Measurements from ENCODE around the gene CRYBG1. TPM values are rescaled to one million over a fixed set of nuclear protein-coding genes. Genes with fewer than 3 reads are reported as not detected.
A peak's percentile ranks its signal among the peaks of the same experiment; 100 is the strongest.

CRYBG1 gene
- total RNA-seq, 1 donor: 11.9 TPM

DNA sequence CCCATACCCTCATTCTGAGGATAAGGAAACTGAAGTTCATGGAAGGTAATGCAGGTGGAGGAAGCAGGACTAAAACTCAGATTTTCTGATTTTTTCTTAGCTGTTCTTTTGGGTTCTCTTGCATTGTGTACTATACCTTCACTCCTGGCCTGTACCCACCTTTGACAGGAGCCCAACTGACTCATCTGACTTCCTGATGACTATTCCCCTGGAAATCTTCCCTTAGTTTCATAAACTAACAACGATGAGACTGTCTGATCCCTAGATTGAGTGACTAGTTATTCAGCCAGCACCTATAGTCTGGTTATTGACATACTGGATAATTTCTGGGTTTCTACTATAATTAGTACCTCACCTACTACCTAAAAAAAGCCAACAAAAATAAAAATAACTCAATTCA, 10.1 kb downstream of the CRYBG1 start:
- Histone ChIP-seq H3K4me3 (ENCODE audit: insufficient read depth, low read length) (no peak overlapping the region), H3K27me3 (ENCODE audit: insufficient read depth, low read length) (peaks cover 31% of the 10 kb centered on the region), H2AFZ (ENCODE audit: low read length) (no peak overlapping the region), H3K4me2 (ENCODE audit: insufficient read depth, low read length) (no peak overlapping the region), H3K9me3 (ENCODE audit: low read depth, low read length) (no peaks in the 10 kb centered on the region), H3K36me3 (ENCODE audit: insufficient read depth, low read length) (no peaks in the 10 kb centered on the region), H3K4me1 (ENCODE audit: insufficient read depth, low read length) (no peaks in the 10 kb centered on the region), H4K20me1 (ENCODE audit: insufficient read depth, low read length) (no peaks in the 10 kb centered on the region), H3K79me2 (ENCODE audit: insufficient read depth, low read length) (no peaks in the 10 kb centered on the region), H3K27ac (ENCODE audit: low read depth, low read length) (no peak overlapping the region)
- TF ChIP-seq, protein P1, sequence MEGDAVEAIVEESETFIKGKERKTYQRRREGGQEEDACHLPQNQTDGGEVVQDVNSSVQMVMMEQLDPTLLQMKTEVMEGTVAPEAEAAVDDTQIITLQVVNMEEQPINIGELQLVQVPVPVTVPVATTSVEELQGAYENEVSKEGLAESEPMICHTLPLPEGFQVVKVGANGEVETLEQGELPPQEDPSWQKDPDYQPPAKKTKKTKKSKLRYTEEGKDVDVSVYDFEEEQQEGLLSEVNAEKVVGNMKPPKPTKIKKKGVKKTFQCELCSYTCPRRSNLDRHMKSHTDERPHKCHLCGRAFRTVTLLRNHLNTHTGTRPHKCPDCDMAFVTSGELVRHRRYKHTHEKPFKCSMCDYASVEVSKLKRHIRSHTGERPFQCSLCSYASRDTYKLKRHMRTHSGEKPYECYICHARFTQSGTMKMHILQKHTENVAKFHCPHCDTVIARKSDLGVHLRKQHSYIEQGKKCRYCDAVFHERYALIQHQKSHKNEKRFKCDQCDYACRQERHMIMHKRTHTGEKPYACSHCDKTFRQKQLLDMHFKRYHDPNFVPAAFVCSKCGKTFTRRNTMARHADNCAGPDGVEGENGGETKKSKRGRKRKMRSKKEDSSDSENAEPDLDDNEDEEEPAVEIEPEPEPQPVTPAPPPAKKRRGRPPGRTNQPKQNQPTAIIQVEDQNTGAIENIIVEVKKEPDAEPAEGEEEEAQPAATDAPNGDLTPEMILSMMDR (IDR thresholded peaks at IDR 0.05; ENCODE audit: extremely low read depth, low read depth, low read length): no peak
- no peak for DNase-seq (ENCODE audit: insufficient read length, low spot score, missing footprints)

DNA sequence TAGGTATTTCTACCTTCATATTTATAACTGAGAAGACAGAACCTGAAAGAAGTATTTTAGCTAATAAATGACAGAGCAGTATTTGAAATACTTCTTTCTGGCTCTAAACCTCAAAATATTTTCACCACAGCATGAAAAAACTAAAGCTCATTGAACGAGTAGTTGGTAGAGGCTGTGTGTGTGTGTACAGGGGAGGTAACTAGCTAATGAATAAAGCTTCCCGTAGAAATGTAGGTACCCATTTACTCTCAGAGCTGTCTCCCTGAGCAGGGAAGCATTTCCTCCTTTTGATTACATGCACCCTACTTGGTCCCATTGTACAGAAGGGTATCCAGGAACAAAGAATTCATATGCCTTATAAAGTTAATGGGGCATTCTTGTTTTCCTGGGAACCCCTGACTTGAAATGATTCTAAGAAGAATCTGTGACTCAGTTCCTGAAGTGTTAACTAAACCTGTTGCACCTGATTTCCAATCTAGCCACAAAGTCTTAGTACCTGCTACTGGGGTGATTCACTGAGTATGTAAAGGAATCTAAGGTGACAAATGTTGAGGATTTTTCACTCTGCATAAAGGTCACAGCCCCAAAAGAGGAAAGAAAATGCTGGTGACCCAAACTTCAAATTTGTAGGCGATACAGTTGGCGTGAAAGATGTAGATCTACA, 12.5 kb downstream of the CRYBG1 start:
- DNase-seq (ENCODE audit: insufficient read length, low spot score, missing footprints): no peak
- TF ChIP-seq, protein P1 (IDR thresholded peaks at IDR 0.05; ENCODE audit: extremely low read depth, low read depth, low read length): no peak
- Histone ChIP-seq H3K4me1 (ENCODE audit: insufficient read depth, low read length) (no peaks in the 10 kb centered on the region), H4K20me1 (ENCODE audit: insufficient read depth, low read length) (no peaks in the 10 kb centered on the region), H3K79me2 (ENCODE audit: insufficient read depth, low read length) (no peaks in the 10 kb centered on the region), H3K36me3 (ENCODE audit: insufficient read depth, low read length) (no peaks in the 10 kb centered on the region), H3K27ac (ENCODE audit: low read depth, low read length) (no peak overlapping the region), H2AFZ (ENCODE audit: low read length) (no peak overlapping the region), H3K4me3 (ENCODE audit: insufficient read depth, low read length) (no peak overlapping the region), H3K27me3 (ENCODE audit: insufficient read depth, low read length) (peaks cover 35% of the 10 kb centered on the region), H3K4me2 (ENCODE audit: insufficient read depth, low read length) (no peak overlapping the region), H3K9me3 (ENCODE audit: low read depth, low read length) (no peaks in the 10 kb centered on the region)

DNA sequence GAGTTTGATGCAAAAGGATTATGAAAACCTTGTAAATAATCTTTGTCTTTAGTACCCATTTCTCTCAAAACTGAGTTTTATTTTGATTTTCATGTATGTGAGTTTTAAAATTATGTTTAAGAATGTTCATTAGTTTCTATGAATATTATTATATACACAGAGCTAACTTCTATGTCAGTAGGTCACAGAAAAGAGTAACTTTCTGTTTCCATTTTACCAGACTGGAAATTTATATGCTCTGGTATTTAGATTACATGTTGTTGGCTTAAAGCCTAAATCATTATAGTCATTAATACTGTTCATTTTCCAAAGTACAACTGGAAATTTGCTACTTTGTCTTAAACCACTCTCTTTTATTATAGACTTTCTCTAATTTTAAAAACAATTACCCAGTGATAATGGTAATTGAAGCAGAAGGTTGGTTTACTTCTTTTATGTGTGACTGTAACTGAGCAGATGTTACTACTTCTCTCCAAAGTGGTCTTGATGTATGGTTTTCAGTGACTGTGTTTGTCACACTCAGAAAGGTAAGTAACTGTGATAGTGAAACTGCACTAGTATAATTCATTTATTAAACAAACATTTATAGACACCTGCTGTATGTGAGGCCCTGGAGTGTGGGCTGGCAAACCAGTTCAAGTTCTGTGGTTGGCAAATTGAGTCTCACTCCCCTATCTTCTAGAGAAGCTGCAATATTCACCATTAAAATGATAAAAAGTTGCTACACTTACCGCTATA, 13.2 kb downstream of the CRYBG1 start:
- H3K36me3 ChIP-seq (ENCODE audit: insufficient read depth, low read length): no peaks in the 10 kb centered on the region
- no peaks in the 10 kb centered on the region for H3K79me2 ChIP-seq (ENCODE audit: insufficient read depth, low read length)
- DNase-seq (ENCODE audit: insufficient read length, low spot score, missing footprints): no peak
- TF ChIP-seq, protein P1 (IDR thresholded peaks at IDR 0.05; ENCODE audit: extremely low read depth, low read depth, low read length): no peak
- H4K20me1 ChIP-seq (ENCODE audit: insufficient read depth, low read length): no peaks in the 10 kb centered on the region
- no peak overlapping the region for H3K27ac ChIP-seq (ENCODE audit: low read depth, low read length)
- H2AFZ ChIP-seq (ENCODE audit: low read length): no peak overlapping the region
- H3K9me3 ChIP-seq (ENCODE audit: low read depth, low read length): no peaks in the 10 kb centered on the region
- H3K27me3 ChIP-seq (ENCODE audit: insufficient read depth, low read length): peaks cover 28% of the 10 kb centered on the region
- no peaks in the 10 kb centered on the region for H3K4me1 ChIP-seq (ENCODE audit: insufficient read depth, low read length)
- H3K4me2 ChIP-seq (ENCODE audit: insufficient read depth, low read length): no peak overlapping the region
- H3K4me3 ChIP-seq (ENCODE audit: insufficient read depth, low read length): no peak overlapping the region

GRCh38 chr6:106377061-106377540, 16.6 kb downstream of the CRYBG1 start:
- H4K20me1 ChIP-seq (ENCODE audit: insufficient read depth, low read length): no peaks in the 10 kb centered on the region
- DNase-seq (ENCODE audit: insufficient read length, low spot score, missing footprints): peak; percentile 58
- H3K4me3 ChIP-seq (ENCODE audit: insufficient read depth, low read length): no peak overlapping the region
- H3K27me3 ChIP-seq (ENCODE audit: insufficient read depth, low read length): peaks cover 18% of the 10 kb centered on the region
- H3K4me2 ChIP-seq (ENCODE audit: insufficient read depth, low read length): peak overlapping the region; percentile 53
- H3K9me3 ChIP-seq (ENCODE audit: low read depth, low read length): no peaks in the 10 kb centered on the region
- no peaks in the 10 kb centered on the region for H3K4me1 ChIP-seq (ENCODE audit: insufficient read depth, low read length)
- no peaks in the 10 kb centered on the region for H3K79me2 ChIP-seq (ENCODE audit: insufficient read depth, low read length)
- TF ChIP-seq, protein P1 (IDR thresholded peaks at IDR 0.05; ENCODE audit: extremely low read depth, low read depth, low read length): no peak
- no peak overlapping the region for H2AFZ ChIP-seq (ENCODE audit: low read length)
- no peak overlapping the region for H3K27ac ChIP-seq (ENCODE audit: low read depth, low read length)
- H3K36me3 ChIP-seq (ENCODE audit: insufficient read depth, low read length): no peaks in the 10 kb centered on the region
